Spleen (tissue), 11 donors: ENCODE measurements around the gene JMJD4. TPM values are rescaled to one million over a fixed set of nuclear protein-coding genes. Genes with fewer than 3 reads are reported as not detected.

Source experiments
- DNase-seq: peaks from one replicate; pipeline ENCODE4 v3.0.0-alpha.2; 2020
- H3K27ac ChIP-seq, 8 donors: fragments of 200-600 bp; sonication (generic) in 7 of 8; 1 replicate in 4 of 8; 2 replicates in 4 of 8; pipeline versions ENCODE4 v1.5.0 to v1.8.0; 2016 to 2021; ENCODE audit warnings: inconsistent platforms in 4 of 8, mild to moderate bottlenecking in 4 of 8, moderate library complexity in 1 of 8
- H3K27me3 ChIP-seq, 7 donors: fragments of 200-600 bp; sonication (generic) in 6 of 7; replicated peaks in 1 of 7; 1 replicate in 4 of 7; 2 replicates in 3 of 7; pipeline versions ENCODE4 v1.5.0 to v1.8.0; 2016 to 2021; ENCODE audit warnings: inconsistent platforms in 3 of 7, mild to moderate bottlenecking in 1 of 7
- H3K36me3 ChIP-seq, 6 donors: fragments of 200-600 bp; sonication (generic) in 5 of 6; 1 replicate in 4 of 6; 2 replicates in 2 of 6; pipeline versions ENCODE4 v1.5.0 to v1.8.0; 2016 to 2021; ENCODE audit warnings: inconsistent platforms in 2 of 6
- H3K4me1 ChIP-seq, 6 donors: fragments of 200-600 bp; sonication (generic) in 5 of 6; 1 replicate in 3 of 6; 2 replicates in 3 of 6; pipeline versions ENCODE4 v1.5.0 to v1.8.0; 2016 to 2021; ENCODE audit warnings: inconsistent platforms in 3 of 6
- H3K4me3 ChIP-seq, 8 donors: fragments of 200-600 bp; sonication (generic) in 7 of 8; 1 replicate in 4 of 8; 2 replicates in 4 of 8; pipeline versions ENCODE4 v1.5.0 to v1.8.0; 2016 to 2021; ENCODE audit warnings: inconsistent platforms in 4 of 8, mild to moderate bottlenecking in 4 of 8, moderate library complexity in 2 of 8
- H3K9me3 ChIP-seq, 8 donors: fragments of 200-600 bp; sonication (generic) in 7 of 8; 1 replicate in 4 of 8; 2 replicates in 4 of 8; pipeline versions ENCODE4 v1.5.0 to v1.8.0; 2016 to 2021; ENCODE audit warnings: inconsistent platforms in 4 of 8
- CTCF ChIP-seq, 11 experiments: fragments of 200-600 bp in 7 of 11; fragments of 450-650 bp in 4 of 11; sonication (generic) in 4 of 11; IDR thresholded peaks in 8 of 11; conservative IDR thresholded peaks in 3 of 11; 1 replicate in 7 of 11; 2 replicates in 4 of 11; pipeline versions ENCODE4 v1.4.0 to v1.8.0; 2016 to 2021; ENCODE audit warnings: antibody characterized with exemption in 11 of 11, inconsistent platforms in 4 of 11, mild to moderate bottlenecking in 1 of 11
- POLR2A ChIP-seq, 3 donors: fragments of 450-650 bp; IDR thresholded peaks; one replicate each; pipeline ENCODE4 v1.5.1; 2017; ENCODE audit warnings: antibody characterized with exemption in 3 of 3, mild to moderate bottlenecking in 1 of 3
- POLR2AphosphoS5 ChIP-seq, 3 donors: sonication (generic); formaldehyde crosslinking; IDR thresholded peaks; one replicate each; pipeline ENCODE4 v1.5.1; 2017; ENCODE audit warnings: antibody characterized with exemption in 3 of 3
- WGBS, 5 donors: extraction: QIAGEN DNeasy Blood & Tissue Kit in 3 of 5; methylation state at CpG; one replicate each; pipeline versions ENCODE4 v1.1.5 to v1.1.7; 2013 to 2018; 5-methylcytosine and 5-hydroxymethylcytosine counted together
- intact Hi-C: fragments of 100-400 bp; cut with DNase I; formaldehyde crosslinking; loops from one replicate; pipeline ENCODE4 v1.15.0; 2023; ENCODE audit warnings: low total_unique reads
- polyA plus RNA-seq, 3 donors: library from polyadenylated mRNA; stranded (reverse); fragments of 200-250 nt; gene quantifications; one replicate each; pipeline ENCODE4 v1.2.1, GENCODE V29; 2013
- total RNA-seq, 7 donors: library from RNA; depleted of rRNA in 3 of 7; stranded (reverse); fragments of >200 nt in 3 of 7; fragmentation: NEBNext Ultra II Directional in 4 of 7; extraction: Animal tissue kit (Norgen Biotek cat#: 25700) in 4 of 7; gene quantifications; one replicate each; pipeline versions ENCODE4 v1.1.0 to v1.2.1, GENCODE V29; 2016 to 2021
- donor health status: healthy with polysubstance abuse.
- donor health status: DM: no; HTN: no; CAD: no; lungs with moderate emphysema.
- donor health status: DM: no; HTN: no; CAD: no.
- donor health status: Bipolar disorder and iron deficiency.
- donor health status: healthy.
- donor health status: DM: no; HTN: no; CAD: no.
- donor health status: DM: yes; HTN: yes; CAD: no.

The JMJD4 gene
- total and polyA plus RNA-seq, 10 donors, result 11.2 to 35.4 (median 18.6) TPM

GRCh38 chr1:227765261-227766014 is 30.3 kb upstream of the JMJD4 start:
- peak; percentile 75 for DNase-seq
- 82 to 92% (median 84%) methylated on average over 6 to 8 of the region's 8 CpGs for WGBS, 5 donors
- TF ChIP-seq POLR2A (IDR thresholded peaks at IDR 0.05), result no peak
- no peak for TF ChIP-seq POLR2AphosphoS5 (IDR thresholded peaks at IDR 0.05)
- TF ChIP-seq CTCF (IDR thresholded peaks at IDR 0.05 in 8 of 11, conservative IDR thresholded peaks at IDR 0.05 in 3 of 11), result no peak
- H3K4me1 ChIP-seq, result peaks cover 33 to 75% (median 64%) of the 10 kb centered on the region in 6 donors
- H3K9me3 ChIP-seq, result no peaks in the 10 kb centered on the region
- H3K36me3 ChIP-seq, result peaks cover 0 to 77% (median 30%) of the 10 kb centered on the region in 6 donors
- intact Hi-C loops, result no loop called here
- peak overlapping the region in 6 of 8 donors; percentile 5 to 82 (median 50) for H3K27ac ChIP-seq
- H3K27me3 ChIP-seq, result no peaks in the 10 kb centered on the region
- H3K4me3 ChIP-seq, result peak overlapping the region in 1 of 8 donors; percentile 3

GRCh38 chr1:227764019-227764391 is 28.9 kb upstream of the JMJD4 start:
- no peaks in the 10 kb centered on the region for H3K27me3 ChIP-seq
- no peak overlapping the region for H3K4me3 ChIP-seq
- intact Hi-C loops, result loop anchor here (5.0 kb wide), 1 partner anchor 183 kb away; the partner anchor contains the start of gene WNT9A
- 80 to 84% (median 82%) methylated on average over 7 of the region's 7 CpGs for WGBS, 5 donors
- no peaks in the 10 kb centered on the region for H3K9me3 ChIP-seq
- H3K27ac ChIP-seq, result peak overlapping the region in 3 of 8 donors; percentile 60 to 78 (median 64)
- H3K4me1 ChIP-seq, result peaks cover 33 to 75% (median 64%) of the 10 kb centered on the region in 6 donors
- H3K36me3 ChIP-seq, result peaks cover 0 to 77% (median 38%) of the 10 kb centered on the region in 6 donors
- no peak for DNase-seq
- no peak for TF ChIP-seq POLR2AphosphoS5 (IDR thresholded peaks at IDR 0.05)

GRCh38 chr1:227763246-227764018 is 28.3 kb upstream of the JMJD4 start:
- Histone ChIP-seq H3K36me3 (peaks cover 0 to 77% (median 37%) of the 10 kb centered on the region in 6 donors), H3K27ac (peak overlapping the region in 5 of 8 donors; percentile 53 to 78 (median 64))
- intact Hi-C loops, result loop anchor here (5.0 kb wide), 1 partner anchor 184 kb away; the partner anchor contains the start of gene WNT9A

More at GRCh38 chr1:227763246-227764018, 28.3 kb upstream of the JMJD4 start:
- Histone ChIP-seq H3K4me1 (peaks cover 33 to 75% (median 64%) of the 10 kb centered on the region in 6 donors), H3K4me3 (no peak overlapping the region), H3K9me3 (no peaks in the 10 kb centered on the region), H3K27me3 (no peaks in the 10 kb centered on the region)
- WGBS, 5 donors, result 90 to 96% (median 94%) methylated on average over 11 to 16 of the region's 16 CpGs
- DNase-seq, result peak; percentile 72
- no peak for TF ChIP-seq POLR2AphosphoS5 (IDR thresholded peaks at IDR 0.05)
- no peak for TF ChIP-seq POLR2A (IDR thresholded peaks at IDR 0.05)
- no peak for TF ChIP-seq CTCF (IDR thresholded peaks at IDR 0.05 in 8 of 11, conservative IDR thresholded peaks at IDR 0.05 in 3 of 11)
